IPS DF 19.7 (cell line): ENCODE measurements around the gene AOPEP.
"Not testable (repeated sequence)": the region's sequence is repeated elsewhere in the genome, so short reads cannot be mapped to it uniquely, and the experiment has no call there.

ENCODE experiments used
- DNase-seq: peaks from one replicate; pipeline ENCODE4 v3.0.0-alpha.2; 2013; ENCODE audit warnings: low read depth, low spot score

Gene AOPEP

GRCh38 chr9:94847486-94847885 is 121.0 kb downstream of the AOPEP start:
- DNase-seq, result no peak

- not testable (repeated sequence) for DNase-seq
Measured at GRCh38 chr9:94848791-94849190, 122.3 kb downstream of the AOPEP start.

- no peak for DNase-seq
Measured at GRCh38 chr9:94850540-94851434, 124.3 kb downstream of the AOPEP start.

- no peak for DNase-seq
Measured at GRCh38 chr9:94851467-94851866, 125.0 kb downstream of the AOPEP start.

- no peak for DNase-seq
Measured at GRCh38 chr9:94851892-94852291, 125.4 kb downstream of the AOPEP start.

GRCh38 chr9:94852373-94852772 is 125.9 kb downstream of the AOPEP start:
- no peak for DNase-seq

GRCh38 chr9:94853887-94854286 is 127.4 kb downstream of the AOPEP start:
- DNase-seq, result no peak

- DNase-seq, result no peak
Measured at GRCh38 chr9:94855903-94856302, 129.4 kb downstream of the AOPEP start.

- no peak for DNase-seq
Measured at GRCh38 chr9:94857791-94858190, 131.3 kb downstream of the AOPEP start.

GRCh38 chr9:94859226-94859625 is 132.7 kb downstream of the AOPEP start:
- no peak for DNase-seq

- no peak for DNase-seq
Measured at GRCh38 chr9:94859891-94860290, 133.4 kb downstream of the AOPEP start.

GRCh38 chr9:94860678-94861588 is 134.4 kb downstream of the AOPEP start:
- no peak for DNase-seq

- no peak for DNase-seq
Measured at GRCh38 chr9:94861589-94862272, 135.2 kb downstream of the AOPEP start.

- DNase-seq, result no peak
Measured at GRCh38 chr9:94864196-94864595, 137.7 kb downstream of the AOPEP start.

GRCh38 chr9:94864862-94865509 is 138.5 kb downstream of the AOPEP start:
- DNase-seq, result no peak

GRCh38 chr9:94865582-94866452 is 139.3 kb downstream of the AOPEP start:
- DNase-seq, result no peak

- DNase-seq, result no peak
Measured at GRCh38 chr9:94866770-94867169, 140.3 kb downstream of the AOPEP start.

GRCh38 chr9:94867281-94867841 is 140.9 kb downstream of the AOPEP start:
- no peak for DNase-seq

- DNase-seq, result no peak
Measured at GRCh38 chr9:94867842-94868312, 141.4 kb downstream of the AOPEP start.

GRCh38 chr9:94868464-94868863 is 142.0 kb downstream of the AOPEP start:
- DNase-seq, result no peak
